HEK293 (cell line): ENCODE data around the gene C6orf15.

Experiments used
- CTCF ChIA-PET: fragments of 350-600 bp; formaldehyde crosslinking; extraction: SDS; loops from one replicate; lab custom pipeline; 2021; ENCODE audit warnings: antibody characterized with exemption; lab: Yijun Ruan, JAX
- POLR2A ChIA-PET: fragments of 300-600 bp; formaldehyde crosslinking; extraction: SDS; loops from one replicate; lab custom pipeline; 2020; ENCODE audit warnings: antibody characterized with exemption, inconsistent platforms; lab: Yijun Ruan, JAX
- H3K27ac ChIP-seq: fragments of 200-500 bp; sonication (Bioruptor generic); 2 replicates; pipeline ENCODE4 v1.5.1; 2014; ENCODE audit warnings: low read depth, low read length, control low read depth, inconsistent platforms; ENCODE audit errors: extremely low read depth
- H3K36me3 ChIP-seq, 2 experiments: fragments of 200-500 bp in 1 of 2; sonication (Bioruptor generic) in 1 of 2; 1 replicate in 1 of 2; 2 replicates in 1 of 2; pipeline ENCODE4 v1.5.1; 2014 to 2017; ENCODE audit warnings: inconsistent platforms in 2 of 2, low read length in 2 of 2; ENCODE audit not compliant: control insufficient read depth in 2 of 2, insufficient read depth in 1 of 2
- H3K4me1 ChIP-seq: fragments of 200-500 bp; sonication (Bioruptor generic); 2 replicates; pipeline ENCODE4 v1.5.1; 2014; ENCODE audit warnings: mild to moderate bottlenecking, low read length, inconsistent platforms; ENCODE audit not compliant: control insufficient read depth, insufficient read depth
- H3K4me3 ChIP-seq: 2 replicates; pipeline ENCODE4 v1.5.1; 2011; ENCODE audit warnings: low read depth, mild to moderate bottlenecking, control low read depth, low read length, moderate library complexity
- H3K9me3 ChIP-seq: fragments of 200-500 bp; sonication (Bioruptor generic); 2 replicates; pipeline ENCODE4 v1.5.1; 2014; ENCODE audit warnings: low read depth, low read length, inconsistent platforms; ENCODE audit not compliant: control insufficient read depth, insufficient read depth
- BCL11A ChIP-seq: fragments of 450-650 bp; formaldehyde crosslinking; IDR thresholded peaks from 2 replicates; pipeline ENCODE4 v1.5.1; 2016; ENCODE audit warnings: low read depth, missing biosample characterization, missing genetic modification characterization
- EGR2 ChIP-seq: fragments of 450-650 bp; formaldehyde crosslinking; IDR thresholded peaks from 2 replicates; pipeline ENCODE4 v1.5.1; 2016; ENCODE audit warnings: low read depth, missing biosample characterization, missing genetic modification characterization
- GFI1B ChIP-seq: fragments of 450-650 bp; formaldehyde crosslinking; IDR thresholded peaks from 2 replicates; pipeline ENCODE4 v1.5.1; 2016; ENCODE audit warnings: missing biosample characterization, missing genetic modification characterization
- GLI2 ChIP-seq: fragments of 450-650 bp; formaldehyde crosslinking; IDR thresholded peaks from 2 replicates; pipeline ENCODE4; 2017; ENCODE audit warnings: missing biosample characterization, missing genetic modification characterization, low read depth, borderline replicate concordance
- HOXD13 ChIP-seq: sonication (generic); formaldehyde crosslinking; IDR thresholded peaks from 2 replicates; pipeline ENCODE4 v1.8.0; 2022; ENCODE audit warnings: missing genetic modification reagents, borderline replicate concordance
- SALL2 ChIP-seq: fragments of 450-650 bp; formaldehyde crosslinking; IDR thresholded peaks from 2 replicates; pipeline ENCODE4 v1.5.0; 2017; ENCODE audit warnings: missing biosample characterization, mild to moderate bottlenecking, missing genetic modification characterization, borderline replicate concordance
- ZBTB48 ChIP-seq: fragments of 450-650 bp; formaldehyde crosslinking; IDR thresholded peaks from 2 replicates; pipeline ENCODE4 v1.5.1; 2016; ENCODE audit warnings: missing biosample characterization, missing genetic modification characterization
- ZNF112 ChIP-seq: fragments of 450-650 bp; formaldehyde crosslinking; IDR thresholded peaks from 2 replicates; pipeline ENCODE4 v1.5.0; 2017; ENCODE audit warnings: missing biosample characterization, missing genetic modification characterization
- ZNF138 ChIP-seq: fragments of 450-650 bp; formaldehyde crosslinking; IDR thresholded peaks from 2 replicates; pipeline ENCODE4 v1.5.1; 2016; ENCODE audit warnings: missing biosample characterization, missing genetic modification characterization, borderline replicate concordance
- ZNF202 ChIP-seq: fragments of 450-650 bp; formaldehyde crosslinking; IDR thresholded peaks from 2 replicates; pipeline ENCODE4 v1.5.1; 2016; ENCODE audit warnings: missing biosample characterization, missing genetic modification characterization, borderline replicate concordance
- ZNF37A ChIP-seq: fragments of 450-650 bp; IDR thresholded peaks from 2 replicates; pipeline ENCODE4 v1.5.1; 2018; ENCODE audit warnings: missing biosample characterization, missing genetic modification characterization
- ZNF621 ChIP-seq: fragments of 450-650 bp; formaldehyde crosslinking; IDR thresholded peaks from 2 replicates; pipeline ENCODE4 v1.5.1; 2017; ENCODE audit warnings: missing biosample characterization, missing genetic modification characterization
- ZNF776 ChIP-seq: fragments of 450-650 bp; formaldehyde crosslinking; IDR thresholded peaks from 2 replicates; pipeline ENCODE4 v1.5.0; 2017; ENCODE audit warnings: missing biosample characterization, missing genetic modification characterization, borderline replicate concordance
- ZSCAN30 ChIP-seq: fragments of 450-650 bp; IDR thresholded peaks from 2 replicates; pipeline ENCODE4 v1.5.1; 2018; ENCODE audit warnings: missing biosample characterization, mild to moderate bottlenecking, missing genetic modification characterization, moderate library complexity
- TF ChIP-seq, protein P1 (sequence below): fragments of 450-650 bp; formaldehyde crosslinking; IDR thresholded peaks from 2 replicates; pipeline ENCODE4 v1.5.1; 2017; ENCODE audit warnings: missing biosample characterization, missing genetic modification characterization
- TF ChIP-seq, protein P2 (sequence below): fragments of 450-650 bp; formaldehyde crosslinking; IDR thresholded peaks from 2 replicates; pipeline ENCODE4 v1.5.1; 2016; ENCODE audit warnings: missing biosample characterization, missing genetic modification characterization
- TF ChIP-seq, protein P3 (sequence below): fragments of 450-650 bp; formaldehyde crosslinking; IDR thresholded peaks from 2 replicates; pipeline ENCODE4 v1.5.1; 2017; ENCODE audit warnings: missing biosample characterization, missing genetic modification characterization

C6orf15 gene

DNA sequence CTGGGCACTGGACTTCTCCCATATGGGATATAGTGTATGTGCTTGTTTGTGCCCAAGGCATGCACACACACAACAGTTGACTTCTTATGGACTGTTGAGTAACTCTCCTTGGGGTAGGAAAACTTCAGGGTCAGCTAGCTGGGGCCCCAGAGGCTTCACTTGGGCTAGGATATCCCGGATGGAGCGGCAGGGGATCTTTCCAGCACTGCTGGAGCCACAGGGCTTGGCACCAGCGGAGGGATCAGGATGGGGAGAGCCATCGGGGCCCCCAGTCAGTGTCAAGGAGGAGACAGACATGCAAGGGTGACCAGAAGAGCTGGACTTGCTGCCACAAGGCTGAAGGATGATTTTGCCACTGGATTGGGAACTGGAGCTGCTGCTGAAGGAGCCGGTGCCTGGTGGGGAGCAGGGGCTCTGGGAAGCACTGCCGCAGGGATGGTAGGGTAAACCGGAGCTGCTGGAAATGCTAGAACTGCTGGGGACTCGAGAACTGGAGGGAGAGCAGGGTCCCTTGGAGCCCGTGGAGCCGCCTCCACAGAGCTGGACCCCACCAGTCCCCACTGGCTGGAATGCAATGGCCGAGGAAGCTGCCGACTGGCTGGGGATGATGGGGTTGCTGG is 3.7 kb upstream of the C6orf15 start:
- no peak overlapping the region for H3K27ac ChIP-seq
- no peaks in the 10 kb centered on the region for H3K9me3 ChIP-seq
- peaks cover 7% of the 10 kb centered on the region for H3K4me1 ChIP-seq
- CTCF ChIA-PET: interaction anchor here (0.5 to 8.3 kb wide), 13 partner anchors 11 to 294 kb away, joined by 3 to 60 read pairs (median 3); no protein-coding TSS in a partner anchor
- H3K36me3 ChIP-seq: no peaks in the 10 kb centered on the region
- TF ChIP-seq ZNF621 (tag by site-specific recombination): no peak
- no peak for TF ChIP-seq ZNF776 (tag by site-specific recombination)
- no peak for TF ChIP-seq ZBTB48 (tag by site-specific recombination)
- TF ChIP-seq, protein P1, sequence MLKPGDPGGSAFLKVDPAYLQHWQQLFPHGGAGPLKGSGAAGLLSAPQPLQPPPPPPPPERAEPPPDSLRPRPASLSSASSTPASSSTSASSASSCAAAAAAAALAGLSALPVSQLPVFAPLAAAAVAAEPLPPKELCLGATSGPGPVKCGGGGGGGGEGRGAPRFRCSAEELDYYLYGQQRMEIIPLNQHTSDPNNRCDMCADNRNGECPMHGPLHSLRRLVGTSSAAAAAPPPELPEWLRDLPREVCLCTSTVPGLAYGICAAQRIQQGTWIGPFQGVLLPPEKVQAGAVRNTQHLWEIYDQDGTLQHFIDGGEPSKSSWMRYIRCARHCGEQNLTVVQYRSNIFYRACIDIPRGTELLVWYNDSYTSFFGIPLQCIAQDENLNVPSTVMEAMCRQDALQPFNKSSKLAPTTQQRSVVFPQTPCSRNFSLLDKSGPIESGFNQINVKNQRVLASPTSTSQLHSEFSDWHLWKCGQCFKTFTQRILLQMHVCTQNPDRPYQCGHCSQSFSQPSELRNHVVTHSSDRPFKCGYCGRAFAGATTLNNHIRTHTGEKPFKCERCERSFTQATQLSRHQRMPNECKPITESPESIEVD: no peak
- TF ChIP-seq ZNF112 (tag by site-specific recombination): no peak
- TF ChIP-seq, protein P2, sequence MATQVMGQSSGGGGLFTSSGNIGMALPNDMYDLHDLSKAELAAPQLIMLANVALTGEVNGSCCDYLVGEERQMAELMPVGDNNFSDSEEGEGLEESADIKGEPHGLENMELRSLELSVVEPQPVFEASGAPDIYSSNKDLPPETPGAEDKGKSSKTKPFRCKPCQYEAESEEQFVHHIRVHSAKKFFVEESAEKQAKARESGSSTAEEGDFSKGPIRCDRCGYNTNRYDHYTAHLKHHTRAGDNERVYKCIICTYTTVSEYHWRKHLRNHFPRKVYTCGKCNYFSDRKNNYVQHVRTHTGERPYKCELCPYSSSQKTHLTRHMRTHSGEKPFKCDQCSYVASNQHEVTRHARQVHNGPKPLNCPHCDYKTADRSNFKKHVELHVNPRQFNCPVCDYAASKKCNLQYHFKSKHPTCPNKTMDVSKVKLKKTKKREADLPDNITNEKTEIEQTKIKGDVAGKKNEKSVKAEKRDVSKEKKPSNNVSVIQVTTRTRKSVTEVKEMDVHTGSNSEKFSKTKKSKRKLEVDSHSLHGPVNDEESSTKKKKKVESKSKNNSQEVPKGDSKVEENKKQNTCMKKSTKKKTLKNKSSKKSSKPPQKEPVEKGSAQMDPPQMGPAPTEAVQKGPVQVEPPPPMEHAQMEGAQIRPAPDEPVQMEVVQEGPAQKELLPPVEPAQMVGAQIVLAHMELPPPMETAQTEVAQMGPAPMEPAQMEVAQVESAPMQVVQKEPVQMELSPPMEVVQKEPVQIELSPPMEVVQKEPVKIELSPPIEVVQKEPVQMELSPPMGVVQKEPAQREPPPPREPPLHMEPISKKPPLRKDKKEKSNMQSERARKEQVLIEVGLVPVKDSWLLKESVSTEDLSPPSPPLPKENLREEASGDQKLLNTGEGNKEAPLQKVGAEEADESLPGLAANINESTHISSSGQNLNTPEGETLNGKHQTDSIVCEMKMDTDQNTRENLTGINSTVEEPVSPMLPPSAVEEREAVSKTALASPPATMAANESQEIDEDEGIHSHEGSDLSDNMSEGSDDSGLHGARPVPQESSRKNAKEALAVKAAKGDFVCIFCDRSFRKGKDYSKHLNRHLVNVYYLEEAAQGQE (tag by site-specific recombination): no peak
- TF ChIP-seq GLI2: no peak
- TF ChIP-seq ZNF138 (tag by site-specific recombination): no peak
- TF ChIP-seq ZNF37A (tag by site-specific recombination): no peak
- no peak for TF ChIP-seq BCL11A (tag by site-specific recombination)
- TF ChIP-seq HOXD13: no peak
- no peak for TF ChIP-seq ZSCAN30 (tag by site-specific recombination)
- TF ChIP-seq SALL2 (tag by site-specific recombination): no peak
- TF ChIP-seq GFI1B (tag by site-specific recombination): no peak
- TF ChIP-seq, protein P3, sequence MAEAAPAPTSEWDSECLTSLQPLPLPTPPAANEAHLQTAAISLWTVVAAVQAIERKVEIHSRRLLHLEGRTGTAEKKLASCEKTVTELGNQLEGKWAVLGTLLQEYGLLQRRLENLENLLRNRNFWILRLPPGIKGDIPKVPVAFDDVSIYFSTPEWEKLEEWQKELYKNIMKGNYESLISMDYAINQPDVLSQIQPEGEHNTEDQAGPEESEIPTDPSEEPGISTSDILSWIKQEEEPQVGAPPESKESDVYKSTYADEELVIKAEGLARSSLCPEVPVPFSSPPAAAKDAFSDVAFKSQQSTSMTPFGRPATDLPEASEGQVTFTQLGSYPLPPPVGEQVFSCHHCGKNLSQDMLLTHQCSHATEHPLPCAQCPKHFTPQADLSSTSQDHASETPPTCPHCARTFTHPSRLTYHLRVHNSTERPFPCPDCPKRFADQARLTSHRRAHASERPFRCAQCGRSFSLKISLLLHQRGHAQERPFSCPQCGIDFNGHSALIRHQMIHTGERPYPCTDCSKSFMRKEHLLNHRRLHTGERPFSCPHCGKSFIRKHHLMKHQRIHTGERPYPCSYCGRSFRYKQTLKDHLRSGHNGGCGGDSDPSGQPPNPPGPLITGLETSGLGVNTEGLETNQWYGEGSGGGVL: no peak
- no peak for TF ChIP-seq EGR2 (tag by site-specific recombination)
- TF ChIP-seq ZNF202: no peak
- H3K4me3 ChIP-seq: no peak overlapping the region
- POLR2A ChIA-PET: interaction anchor here (1.0 kb wide), 1 partner anchor 14 kb away, joined by 3 read pairs; no protein-coding TSS in a partner anchor
